CD14-positive monocyte (primary cell): ENCODE measurements around the gene SLC35F3. TPM values are rescaled to one million over a fixed set of nuclear protein-coding genes. Genes with fewer than 3 reads are reported as not detected.

Experiments
- DNase-seq, 3 donors: peaks; one replicate each; pipeline ENCODE4 v3.0.0-alpha.2; 2011 to 2022
- H2AFZ ChIP-seq: 2 replicates; pipeline ENCODE4 v1.6.0; 2012; ENCODE audit warnings: mild to moderate bottlenecking, low read depth, low read length, inconsistent platforms; ENCODE audit not compliant: insufficient read depth, poor library complexity, severe bottlenecking
- H3K27ac ChIP-seq, 2 donors: 1 replicate in 1 of 2; 2 replicates in 1 of 2; pipeline ENCODE4 v1.5.1; 2012 to 2013; ENCODE audit warnings: low read length in 2 of 2, control low read depth in 1 of 2, inconsistent platforms in 1 of 2, low read depth in 1 of 2, mild to moderate bottlenecking in 1 of 2
- H3K27me3 ChIP-seq, 2 donors: one replicate each; pipeline versions ENCODE4 v1.6.0 to v1.6.1; 2011 to 2013; ENCODE audit warnings: low read length in 2 of 2; ENCODE audit not compliant: control insufficient read depth in 2 of 2, insufficient read depth in 2 of 2
- H3K36me3 ChIP-seq, 2 donors: replicated peaks in 1 of 2; 1 replicate in 1 of 2; 2 replicates in 1 of 2; pipeline versions ENCODE4 v1.5.1 to v1.6.1; 2012 to 2013; ENCODE audit warnings: low read length in 2 of 2, control low read depth in 1 of 2, inconsistent platforms in 1 of 2, mild to moderate bottlenecking in 1 of 2; ENCODE audit not compliant: insufficient read depth in 2 of 2, control insufficient read depth in 1 of 2
- H3K4me1 ChIP-seq, 2 donors: 1 replicate in 1 of 2; 2 replicates in 1 of 2; pipeline versions ENCODE4 v1.5.1 to v1.6.1; 2012 to 2013; ENCODE audit warnings: low read length in 2 of 2, control low read depth in 1 of 2, inconsistent platforms in 1 of 2, mild to moderate bottlenecking in 1 of 2, moderate library complexity in 1 of 2; ENCODE audit not compliant: insufficient read depth in 2 of 2, control insufficient read depth in 1 of 2
- H3K4me2 ChIP-seq: replicated peaks from 2 replicates; pipeline ENCODE3; 2012; ENCODE audit warnings: low read length, moderate library complexity, mild to moderate bottlenecking; ENCODE audit not compliant: poor library complexity, severe bottlenecking; ENCODE audit errors: extremely low read depth
- H3K4me3 ChIP-seq, 3 experiments: fragments of 200-600 bp in 1 of 3; sonication (generic) in 1 of 3; replicated peaks in 1 of 3; 1 replicate in 2 of 3; 2 replicates in 1 of 3; pipeline ENCODE4 v1.5.1; 2011 to 2013; ENCODE audit warnings: low read length in 3 of 3, mild to moderate bottlenecking in 3 of 3, control low read depth in 2 of 3, low read depth in 2 of 3, inconsistent platforms in 1 of 3, moderate library complexity in 1 of 3
- H3K79me2 ChIP-seq: 2 replicates; pipeline ENCODE4 v1.6.0; 2012; ENCODE audit warnings: mild to moderate bottlenecking, control low read depth, inconsistent platforms, low read length, moderate library complexity; ENCODE audit not compliant: insufficient read depth
- H3K9ac ChIP-seq: 2 replicates; pipeline ENCODE4 v1.6.0; 2017; ENCODE audit warnings: low read length, mild to moderate bottlenecking; ENCODE audit not compliant: insufficient read depth, poor library complexity, severe bottlenecking
- H3K9me3 ChIP-seq, 2 donors: replicated peaks in 1 of 2; 1 replicate in 1 of 2; 2 replicates in 1 of 2; pipeline versions ENCODE4 v1.5.1 to v1.6.1; 2012 to 2013; ENCODE audit warnings: low read length in 2 of 2, control low read depth in 1 of 2; ENCODE audit not compliant: control insufficient read depth in 1 of 2, insufficient read depth in 1 of 2
- H4K20me1 ChIP-seq: 2 replicates; pipeline ENCODE4 v1.6.0; 2012; ENCODE audit warnings: mild to moderate bottlenecking, low read length, control low read depth, moderate library complexity; ENCODE audit not compliant: insufficient read depth
- H3K27ac Mint-ChIP-seq, 7 donors: one replicate each; pipeline ENCODE4 v1.8.0; 2020; ENCODE audit warnings: mild to moderate bottlenecking in 7 of 7, mixed read lengths in 7 of 7, moderate library complexity in 6 of 7, inconsistent platforms in 2 of 7
- H3K27me3 Mint-ChIP-seq, 3 donors: one replicate each; pipeline ENCODE4 v1.8.0; 2021 to 2022; ENCODE audit warnings: low read depth in 3 of 3, mild to moderate bottlenecking in 3 of 3, mixed read lengths in 3 of 3, moderate library complexity in 3 of 3, inconsistent platforms in 1 of 3
- H3K36me3 Mint-ChIP-seq, 2 donors: one replicate each; pipeline ENCODE4 v1.8.0; 2020; ENCODE audit warnings: mixed read lengths in 2 of 2, inconsistent platforms in 1 of 2, mild to moderate bottlenecking in 1 of 2
- H3K4me1 Mint-ChIP-seq: one replicate; pipeline ENCODE4 v1.8.0; 2020; ENCODE audit warnings: mild to moderate bottlenecking, mixed read lengths
- H3K4me3 Mint-ChIP-seq, 2 donors: one replicate each; pipeline ENCODE4 v1.8.0; 2020; ENCODE audit warnings: mild to moderate bottlenecking in 2 of 2, mixed read lengths in 2 of 2, moderate library complexity in 1 of 2
- H3K9me3 Mint-ChIP-seq, 7 donors: one replicate each; pipeline ENCODE4 v1.8.0; 2020 to 2022; ENCODE audit warnings: mixed read lengths in 7 of 7, mild to moderate bottlenecking in 6 of 7, moderate library complexity in 6 of 7, inconsistent platforms in 2 of 7
- WGBS: methylation state at CpG from one replicate; pipeline ENCODE4 v1.1.5; 2013; ENCODE audit warnings: missing lambda C conversion rate; ENCODE audit not compliant: insufficient coverage; 5-methylcytosine and 5-hydroxymethylcytosine counted together
- intact Hi-C, 2 donors: fragments of 100-400 bp; cut with micrococcal nuclease; formaldehyde crosslinking; loops; one replicate each; pipeline versions ENCODE4 v1.15.0 to v1.15.1; 2023
- polyA plus RNA-seq, 3 donors: library from polyadenylated mRNA; depleted of rRNA in 1 of 3; unstranded in 2 of 3; stranded (reverse) in 1 of 3; fragments of 300-500 nt in 2 of 3; fragments of >200 nt in 1 of 3; fragmentation: Illumina TruSeq in 2 of 3; gene quantifications; 1 replicate in 2 of 3; 2 replicates in 1 of 3; pipeline ENCODE4 v1.2.3, GENCODE V29; 2012 to 2021
- TF ChIP-seq, protein P1 (sequence below): fragments of 200-600 bp; IDR thresholded peaks from one replicate; pipeline ENCODE4 v1.8.0; 2022; ENCODE audit warnings: antibody characterized with exemption, mild to moderate bottlenecking

The SLC35F3 gene
- polyA plus RNA-seq, 3 donors, result 0.17 to 0.78 TPM; not detected in 1

DNA sequence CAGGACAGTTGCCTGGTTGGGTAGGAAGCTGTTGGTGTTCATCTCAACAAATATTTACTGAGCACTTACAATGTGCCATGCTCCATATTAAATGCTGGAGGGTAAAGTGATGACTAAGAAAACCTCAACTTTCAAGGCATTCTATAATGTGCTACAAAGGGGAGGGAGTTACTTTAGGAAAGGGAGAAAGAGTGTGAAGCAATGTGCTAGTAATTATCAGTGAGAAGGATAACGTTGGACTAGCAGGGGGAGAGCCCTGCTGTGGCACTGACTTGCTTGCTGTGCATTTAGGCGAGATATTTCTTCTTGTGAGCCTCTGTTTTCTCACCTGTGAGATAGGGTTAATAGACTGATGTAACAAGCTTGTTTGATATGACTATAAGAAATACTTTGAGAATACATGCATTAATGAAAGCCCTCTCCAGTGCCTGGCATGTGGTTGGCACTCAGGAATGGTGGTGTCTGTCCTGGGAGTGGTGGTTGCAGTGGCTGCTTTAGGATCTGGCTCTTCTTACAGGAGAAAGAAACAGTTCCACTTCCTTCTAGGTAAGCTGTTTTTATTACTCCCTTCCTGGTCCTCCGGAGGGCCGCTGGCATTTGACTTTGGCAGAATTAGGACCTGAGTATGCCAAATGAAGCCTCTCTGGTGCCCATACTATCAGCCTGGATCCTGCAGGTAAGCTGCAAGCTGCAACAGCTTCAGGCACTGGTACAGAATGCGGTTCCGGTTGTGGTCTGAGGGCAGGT is 357.7 kb downstream of the SLC35F3 start:
- peaks cover 9% of the 10 kb centered on the region for H3K4me1 Mint-ChIP-seq
- intact Hi-C loops, result no loop called here
- WGBS, result 86% methylated on average over 3 of the region's 6 CpGs

DNA sequence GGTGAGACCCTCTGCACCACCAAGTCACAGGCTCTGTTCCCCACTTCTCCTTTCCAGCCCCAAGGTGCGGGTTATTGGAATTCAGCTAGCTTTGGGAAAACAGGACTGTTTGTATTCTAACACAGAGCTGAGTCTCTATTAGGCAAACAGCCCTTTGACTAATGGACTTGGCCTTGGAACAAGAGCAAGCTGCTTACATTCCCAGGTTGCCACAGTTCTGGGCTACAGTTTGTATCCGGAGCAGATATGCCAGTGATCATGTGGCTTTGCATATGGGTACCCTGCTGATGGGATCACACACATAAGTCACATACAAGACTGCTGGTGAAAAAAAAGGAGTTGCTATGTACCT is 358.3 kb downstream of the SLC35F3 start:
- Mint-ChIP-seq H3K27ac (no peak overlapping the region), H3K4me1 (peaks cover 9% of the 10 kb centered on the region)
- WGBS, result 100% methylated on average over 1 of the region's 2 CpGs

More for the DNA sequence above, 357.7 kb downstream of the SLC35F3 start:
- no peaks in the 10 kb centered on the region for H3K36me3 Mint-ChIP-seq
- no peak overlapping the region for H2AFZ ChIP-seq
- H3K27ac Mint-ChIP-seq, result no peak overlapping the region
- H3K4me2 ChIP-seq, result no peak overlapping the region
- H3K27me3 Mint-ChIP-seq, result peaks cover 0 to 2% (median 2%) of the 10 kb centered on the region in 3 donors
- H3K9me3 ChIP-seq, result peaks cover 3 to 8% of the 10 kb centered on the region in 2 donors
- H3K27ac ChIP-seq, result no peak overlapping the region
- H3K4me3 ChIP-seq, result no peak overlapping the region
- H3K9me3 Mint-ChIP-seq, result peaks cover 4 to 16% (median 8%) of the 10 kb centered on the region in 7 donors
- no peak for DNase-seq
- no peaks in the 10 kb centered on the region for H4K20me1 ChIP-seq
- H3K9ac ChIP-seq, result no peak overlapping the region
- H3K27me3 ChIP-seq, result no peaks in the 10 kb centered on the region
- TF ChIP-seq, protein P1, sequence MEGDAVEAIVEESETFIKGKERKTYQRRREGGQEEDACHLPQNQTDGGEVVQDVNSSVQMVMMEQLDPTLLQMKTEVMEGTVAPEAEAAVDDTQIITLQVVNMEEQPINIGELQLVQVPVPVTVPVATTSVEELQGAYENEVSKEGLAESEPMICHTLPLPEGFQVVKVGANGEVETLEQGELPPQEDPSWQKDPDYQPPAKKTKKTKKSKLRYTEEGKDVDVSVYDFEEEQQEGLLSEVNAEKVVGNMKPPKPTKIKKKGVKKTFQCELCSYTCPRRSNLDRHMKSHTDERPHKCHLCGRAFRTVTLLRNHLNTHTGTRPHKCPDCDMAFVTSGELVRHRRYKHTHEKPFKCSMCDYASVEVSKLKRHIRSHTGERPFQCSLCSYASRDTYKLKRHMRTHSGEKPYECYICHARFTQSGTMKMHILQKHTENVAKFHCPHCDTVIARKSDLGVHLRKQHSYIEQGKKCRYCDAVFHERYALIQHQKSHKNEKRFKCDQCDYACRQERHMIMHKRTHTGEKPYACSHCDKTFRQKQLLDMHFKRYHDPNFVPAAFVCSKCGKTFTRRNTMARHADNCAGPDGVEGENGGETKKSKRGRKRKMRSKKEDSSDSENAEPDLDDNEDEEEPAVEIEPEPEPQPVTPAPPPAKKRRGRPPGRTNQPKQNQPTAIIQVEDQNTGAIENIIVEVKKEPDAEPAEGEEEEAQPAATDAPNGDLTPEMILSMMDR, result no peak
- no peak overlapping the region for H3K4me3 Mint-ChIP-seq
- H3K4me1 ChIP-seq, result peaks cover 0 to 5% of the 10 kb centered on the region in 2 donors
- H3K79me2 ChIP-seq, result no peaks in the 10 kb centered on the region
- H3K36me3 ChIP-seq, result no peaks in the 10 kb centered on the region

More for the DNA sequence above, 358.3 kb downstream of the SLC35F3 start:
- DNase-seq, result no peak
- Mint-ChIP-seq H3K4me3 (no peak overlapping the region), H3K36me3 (no peaks in the 10 kb centered on the region), H3K27me3 (peaks cover 0 to 2% (median 2%) of the 10 kb centered on the region in 3 donors), H3K9me3 (peaks cover 4 to 13% (median 8%) of the 10 kb centered on the region in 7 donors)
- Histone ChIP-seq H3K4me1 (peaks cover 0 to 5% of the 10 kb centered on the region in 2 donors), H3K4me3 (no peak overlapping the region), H3K27ac (no peak overlapping the region), H3K4me2 (no peak overlapping the region), H3K9ac (no peak overlapping the region), H4K20me1 (no peaks in the 10 kb centered on the region), H2AFZ (no peak overlapping the region), H3K9me3 (peaks cover 3 to 7% of the 10 kb centered on the region in 2 donors), H3K79me2 (no peaks in the 10 kb centered on the region), H3K36me3 (no peaks in the 10 kb centered on the region), H3K27me3 (no peaks in the 10 kb centered on the region)
- TF ChIP-seq, protein P1, result no peak
- intact Hi-C loops, result no loop called here
